NCI-H748 (cell line): ENCODE measurements around the gene NHLRC1.
A peak's percentile ranks its signal among the peaks of the same experiment; 100 is the strongest.

Experiments
- DNase-seq: peaks from one replicate; lab custom pipeline; 2025; ENCODE audit not compliant: unreplicated experiment; lab: John Stamatoyannopoulos, UW

Gene NHLRC1

GRCh38 chr6:18139935-18140621 lies 17.6 kb upstream of the NHLRC1 start:
- DNase-seq, result no peak

DNA sequence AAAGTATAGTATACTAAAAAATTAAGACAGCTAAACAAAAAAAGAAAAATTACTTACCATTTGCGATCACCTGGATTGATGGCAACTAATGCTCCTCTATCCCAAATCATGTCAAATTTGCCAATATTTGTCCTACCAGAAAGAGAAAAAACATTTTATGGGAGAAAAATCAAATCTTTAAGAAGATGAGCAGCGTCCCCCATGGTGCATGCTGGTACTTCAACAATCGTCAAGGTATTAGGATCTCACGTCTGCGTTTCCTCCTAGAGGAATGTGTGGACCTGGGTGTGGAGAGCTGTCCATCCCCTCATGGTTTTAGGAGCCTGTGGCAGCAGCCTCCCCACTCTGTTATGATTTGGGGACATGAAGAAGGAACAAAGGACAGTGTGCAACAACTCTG lies 16.4 kb upstream of the NHLRC1 start:
- no peak for DNase-seq

DNA sequence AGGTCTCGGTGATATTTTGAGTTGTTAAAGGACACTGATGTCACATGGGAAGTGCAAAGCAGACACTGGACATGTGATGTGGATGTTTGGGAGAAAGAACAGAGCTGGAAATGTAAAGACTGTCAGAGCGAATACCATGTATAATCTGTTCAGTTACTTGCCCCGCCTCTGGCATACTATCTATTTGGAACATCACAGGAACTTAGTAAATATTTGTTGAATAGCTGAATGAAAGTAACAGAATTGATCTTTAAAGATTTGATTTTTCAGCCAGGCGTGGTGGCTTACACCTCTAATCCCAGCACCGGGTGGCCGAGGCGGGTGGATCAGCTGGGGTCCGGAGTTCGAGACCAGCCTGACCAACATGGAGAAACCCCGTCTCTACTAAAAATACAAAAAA lies 13.8 kb upstream of the NHLRC1 start:
- no peak for DNase-seq

GRCh38 chr6:18135171-18135570 lies 12.7 kb upstream of the NHLRC1 start:
- no peak for DNase-seq

GRCh38 chr6:18132346-18132745 lies 9.9 kb upstream of the NHLRC1 start:
- DNase-seq, result no peak

DNA sequence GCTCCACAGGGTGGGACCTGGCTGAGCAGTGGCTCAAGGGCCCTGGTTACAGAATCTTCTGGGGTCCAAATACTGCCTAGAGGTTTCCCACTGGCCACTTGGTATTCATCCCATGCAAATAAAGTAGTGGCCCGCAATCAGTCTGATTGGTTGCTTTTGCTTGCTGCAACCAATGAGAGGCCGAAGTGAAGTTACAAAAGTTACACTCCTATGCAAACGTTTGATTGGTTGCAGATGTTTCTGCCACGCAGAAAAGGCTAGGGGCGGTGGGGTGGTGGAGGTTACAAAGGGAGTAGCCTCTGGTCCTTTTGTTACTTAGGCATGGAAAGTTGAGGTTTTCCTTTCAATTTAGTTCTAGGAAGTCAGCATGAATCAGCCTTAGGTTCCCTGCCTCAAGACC lies 3.6 kb upstream of the NHLRC1 start:
- DNase-seq, result no peak

DNA sequence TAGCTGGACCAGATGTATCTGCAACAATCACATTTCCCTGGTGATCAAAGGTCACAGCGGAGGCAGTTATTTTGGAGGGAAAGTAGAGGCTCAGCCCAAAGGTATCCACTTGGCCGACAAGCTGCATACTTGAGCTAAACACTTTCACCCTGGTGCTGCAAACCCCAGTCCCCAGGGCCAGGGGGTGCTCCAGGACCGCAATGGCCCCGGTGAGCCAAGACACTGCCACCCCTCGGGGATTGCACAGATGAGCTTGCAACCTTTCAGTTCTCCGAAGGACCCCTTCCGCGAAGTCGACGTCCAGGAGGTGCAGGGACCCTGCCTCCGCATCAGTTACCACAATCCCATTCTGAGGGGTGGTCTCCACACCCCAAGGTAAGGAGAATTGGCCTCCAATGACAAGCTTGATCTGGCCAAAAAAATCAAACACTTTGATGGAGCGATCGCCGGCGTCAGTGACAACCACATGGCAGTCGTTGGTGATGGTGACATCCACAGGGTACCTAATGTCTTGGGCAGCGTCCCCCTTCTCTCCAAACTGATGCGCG lies 823 bp downstream of the NHLRC1 start:
- peak; percentile 44 for DNase-seq

DNA sequence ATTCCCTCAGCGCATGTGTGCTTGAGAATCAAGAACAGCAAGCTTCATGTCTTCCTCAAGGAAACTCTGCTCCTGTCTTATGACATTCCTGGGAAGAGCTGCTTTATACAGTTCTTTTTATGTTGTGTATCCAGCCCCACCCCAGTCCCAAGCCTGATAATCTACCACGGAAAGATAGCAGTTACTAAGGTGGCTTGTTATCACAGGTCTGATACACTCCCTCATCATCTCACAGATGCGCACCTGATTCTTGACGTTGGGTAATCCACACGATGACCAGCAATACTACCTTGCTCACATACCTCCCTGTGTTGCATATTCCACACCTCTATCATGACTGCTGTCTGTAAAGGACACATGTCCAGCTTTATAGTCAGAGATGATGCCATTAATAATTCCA lies 3.2 kb downstream of the NHLRC1 start:
- DNase-seq, result no peak

DNA sequence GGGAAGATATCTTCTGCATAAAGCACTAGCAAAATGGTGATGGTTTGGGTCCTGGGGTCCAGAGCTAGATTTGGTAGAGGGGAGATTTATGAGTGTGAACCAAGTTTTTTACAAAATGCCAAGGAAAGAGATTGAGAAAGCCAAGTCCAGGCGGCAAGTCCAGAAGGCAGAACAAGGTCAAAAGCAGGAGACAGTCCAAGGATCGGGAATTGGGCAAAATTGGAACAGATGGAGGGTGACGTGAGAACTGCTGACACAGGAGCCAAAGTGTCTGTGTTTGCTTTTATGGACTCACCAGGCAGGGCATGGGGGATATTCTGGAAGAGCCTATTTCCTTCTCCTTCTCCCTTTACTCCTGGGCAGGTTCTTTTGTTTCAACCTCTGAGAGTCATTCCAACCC lies 4.1 kb downstream of the NHLRC1 start:
- no peak for DNase-seq

- DNase-seq, result no peak
These were observed 5.3 kb downstream of the NHLRC1 start for GRCh38 chr6:18117136-18117535.

DNA sequence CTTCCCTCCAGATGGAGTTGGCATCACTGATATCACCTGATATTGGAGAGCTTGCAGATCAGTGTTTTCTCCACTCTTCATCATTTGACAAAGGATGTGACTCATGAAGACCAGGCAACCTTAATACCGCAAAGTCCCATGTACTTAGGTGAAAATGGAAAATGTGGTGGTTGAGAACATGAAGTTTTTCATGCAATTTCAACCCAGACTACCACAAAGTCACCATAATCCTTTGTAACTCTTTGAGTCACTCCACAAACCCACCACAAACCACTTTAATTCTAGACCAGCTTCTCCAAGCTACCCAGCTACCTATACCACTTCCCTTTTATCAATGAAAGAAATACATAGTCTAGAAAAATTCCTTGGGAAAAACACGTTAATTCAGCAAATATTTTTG lies 7.1 kb downstream of the NHLRC1 start:
- no peak for DNase-seq

DNA sequence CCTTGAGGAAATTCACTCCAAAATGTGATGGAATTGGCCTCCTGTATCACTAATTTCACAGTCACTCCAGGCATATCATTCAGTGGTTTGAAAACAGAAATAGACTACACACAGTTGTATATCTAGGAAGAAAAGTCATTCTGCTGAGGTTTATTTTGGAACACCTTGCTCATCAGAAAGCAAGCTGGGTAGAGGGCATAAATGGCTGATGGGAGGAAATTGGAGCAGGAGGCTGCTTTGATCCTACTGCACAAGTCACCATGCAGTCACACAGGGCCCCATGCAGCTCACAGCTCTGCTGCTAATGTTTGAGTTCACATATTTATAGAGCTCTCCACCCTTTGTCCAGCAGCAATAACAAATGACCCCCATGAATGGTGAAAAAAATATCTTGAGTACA lies 12.3 kb downstream of the NHLRC1 start:
- no peak for DNase-seq

DNA sequence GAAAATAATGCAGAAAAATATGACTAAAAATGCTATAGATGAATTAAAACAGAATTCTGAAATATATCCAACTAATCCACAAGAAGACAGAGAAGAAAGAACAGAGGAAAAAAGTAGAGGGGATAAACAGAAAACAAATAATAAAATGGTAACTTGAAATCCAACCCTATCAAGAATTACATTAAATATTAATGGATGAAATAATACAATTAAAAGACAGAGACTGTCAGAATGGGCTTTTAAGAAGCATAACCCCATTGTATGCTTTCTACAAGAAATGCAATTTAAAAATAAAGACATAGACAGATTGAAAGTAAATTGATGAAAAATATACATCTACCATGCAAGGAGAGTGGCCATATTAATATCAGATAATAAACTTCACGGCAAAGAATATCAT lies 15.4 kb downstream of the NHLRC1 start:
- DNase-seq, result no peak

- DNase-seq, result no peak
These were observed 19.5 kb downstream of the NHLRC1 start for GRCh38 chr6:18102783-18103509.

DNA sequence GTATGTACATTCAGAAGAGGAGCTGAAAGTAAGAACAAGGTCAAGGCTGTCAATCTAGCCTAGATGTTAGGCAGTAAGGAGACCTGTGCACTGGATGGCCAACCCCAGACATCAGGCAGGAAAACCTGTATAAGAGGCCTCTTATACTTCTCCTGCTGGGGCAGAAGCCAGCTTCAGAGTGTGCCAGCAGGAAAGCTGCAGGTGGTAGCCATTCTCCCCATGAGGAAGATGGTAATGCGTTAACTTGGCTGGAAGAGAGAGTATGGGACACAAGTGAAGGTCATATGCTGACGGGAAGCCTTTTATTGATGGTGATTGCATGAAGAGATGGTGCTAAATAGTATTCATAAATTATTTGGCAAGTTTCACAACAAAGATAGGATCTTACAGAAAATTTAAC lies 20.6 kb downstream of the NHLRC1 start:
- no peak for DNase-seq

DNA sequence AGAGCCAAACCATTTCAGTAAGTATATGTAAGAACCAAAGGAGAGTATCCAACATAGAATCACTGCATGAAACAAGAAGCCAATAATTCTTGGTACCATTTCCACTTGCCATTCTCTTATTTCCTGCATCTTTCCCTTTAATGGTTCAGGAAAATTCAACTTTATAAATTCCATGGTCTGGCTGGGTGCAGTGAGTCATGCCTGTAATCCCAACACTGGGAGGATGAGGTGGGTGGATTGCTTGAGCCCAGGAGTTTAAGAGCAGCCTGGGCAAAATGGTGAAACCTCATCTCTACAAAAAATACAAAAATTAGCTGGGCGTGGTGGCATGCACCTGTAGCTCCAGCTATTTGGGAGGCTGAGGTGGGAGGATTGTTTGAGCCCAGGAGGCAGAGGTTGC lies 21.2 kb downstream of the NHLRC1 start:
- DNase-seq, result no peak

- no peak for DNase-seq
These were observed 22.2 kb downstream of the NHLRC1 start for GRCh38 chr6:18100296-18100695.

- DNase-seq, result no peak
These were observed 23.0 kb downstream of the NHLRC1 start for GRCh38 chr6:18099511-18099910.

DNA sequence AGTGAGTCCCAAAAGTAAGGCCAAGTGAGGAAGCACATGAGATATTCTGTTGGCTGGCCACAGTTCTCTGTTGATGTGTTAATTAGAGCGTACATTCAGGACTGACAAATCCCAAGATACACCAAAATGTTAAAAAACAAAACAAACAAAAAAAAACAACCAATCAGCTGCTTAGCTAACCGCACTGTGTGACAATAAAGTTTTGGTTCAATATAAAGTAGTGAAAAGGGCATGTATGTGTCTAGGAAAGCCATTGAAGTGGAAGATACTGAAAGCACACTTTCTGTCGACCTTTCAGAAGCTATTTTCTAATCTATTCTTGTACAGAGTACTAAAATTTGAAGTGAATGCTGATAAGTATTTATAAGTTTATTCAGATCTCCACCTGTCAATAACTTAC lies 26.1 kb downstream of the NHLRC1 start:
- DNase-seq, result no peak

GRCh38 chr6:18091382-18091781 lies 31.1 kb downstream of the NHLRC1 start:
- DNase-seq, result no peak

DNA sequence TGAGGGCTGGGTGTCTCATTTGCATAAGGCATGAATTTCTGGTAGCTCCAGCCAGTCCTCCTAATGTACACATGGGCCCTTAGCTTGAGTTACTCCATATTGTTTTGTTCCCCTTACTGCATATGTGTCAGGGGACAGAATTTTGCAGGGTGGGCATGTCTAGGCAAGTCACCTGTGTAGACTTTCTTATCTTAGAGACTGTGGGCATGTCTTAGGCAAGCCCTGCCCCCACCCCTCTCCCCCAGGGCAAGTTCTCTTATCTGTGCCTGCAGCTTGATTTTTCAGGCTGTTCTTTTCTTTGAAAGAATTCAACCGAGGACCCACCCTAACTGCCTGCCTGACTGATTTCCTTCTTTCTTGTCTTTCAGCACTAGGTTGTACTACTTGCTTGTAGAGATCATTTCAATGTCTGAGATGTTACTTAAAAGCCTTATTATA lies 32.1 kb downstream of the NHLRC1 start:
- no peak for DNase-seq
